GM12801 (cell line): ENCODE data around the gene PRPF39.

Experiments
- TF ChIP-seq, protein P1 (sequence below): IDR thresholded peaks from one replicate; pipeline ENCODE4 v1.5.1; 2011; ENCODE audit warnings: control low read depth; ENCODE audit not compliant: insufficient read length; ENCODE audit errors: extremely low read depth

Gene PRPF39

DNA sequence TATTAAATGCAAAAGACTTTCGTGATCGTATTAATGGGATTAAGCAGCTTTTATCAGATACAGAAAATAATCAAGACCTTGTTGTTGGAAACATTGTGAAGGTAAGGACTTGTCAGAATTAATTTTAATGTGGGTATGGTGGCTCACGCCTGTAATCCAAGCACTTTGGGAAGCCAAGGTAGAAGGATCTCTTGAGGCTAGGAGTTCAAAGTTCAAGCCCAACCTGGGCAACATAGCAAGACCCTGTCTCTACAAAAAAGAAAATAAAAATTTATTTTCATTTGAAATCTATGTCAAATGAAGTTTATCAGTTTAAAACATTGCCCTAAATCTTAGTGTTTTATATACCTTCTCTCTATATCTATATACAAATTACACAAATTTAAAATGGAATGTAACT lies 17.2 kb upstream of the PRPF39 start:
- TF ChIP-seq, protein P1, sequence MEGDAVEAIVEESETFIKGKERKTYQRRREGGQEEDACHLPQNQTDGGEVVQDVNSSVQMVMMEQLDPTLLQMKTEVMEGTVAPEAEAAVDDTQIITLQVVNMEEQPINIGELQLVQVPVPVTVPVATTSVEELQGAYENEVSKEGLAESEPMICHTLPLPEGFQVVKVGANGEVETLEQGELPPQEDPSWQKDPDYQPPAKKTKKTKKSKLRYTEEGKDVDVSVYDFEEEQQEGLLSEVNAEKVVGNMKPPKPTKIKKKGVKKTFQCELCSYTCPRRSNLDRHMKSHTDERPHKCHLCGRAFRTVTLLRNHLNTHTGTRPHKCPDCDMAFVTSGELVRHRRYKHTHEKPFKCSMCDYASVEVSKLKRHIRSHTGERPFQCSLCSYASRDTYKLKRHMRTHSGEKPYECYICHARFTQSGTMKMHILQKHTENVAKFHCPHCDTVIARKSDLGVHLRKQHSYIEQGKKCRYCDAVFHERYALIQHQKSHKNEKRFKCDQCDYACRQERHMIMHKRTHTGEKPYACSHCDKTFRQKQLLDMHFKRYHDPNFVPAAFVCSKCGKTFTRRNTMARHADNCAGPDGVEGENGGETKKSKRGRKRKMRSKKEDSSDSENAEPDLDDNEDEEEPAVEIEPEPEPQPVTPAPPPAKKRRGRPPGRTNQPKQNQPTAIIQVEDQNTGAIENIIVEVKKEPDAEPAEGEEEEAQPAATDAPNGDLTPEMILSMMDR: no peak

DNA sequence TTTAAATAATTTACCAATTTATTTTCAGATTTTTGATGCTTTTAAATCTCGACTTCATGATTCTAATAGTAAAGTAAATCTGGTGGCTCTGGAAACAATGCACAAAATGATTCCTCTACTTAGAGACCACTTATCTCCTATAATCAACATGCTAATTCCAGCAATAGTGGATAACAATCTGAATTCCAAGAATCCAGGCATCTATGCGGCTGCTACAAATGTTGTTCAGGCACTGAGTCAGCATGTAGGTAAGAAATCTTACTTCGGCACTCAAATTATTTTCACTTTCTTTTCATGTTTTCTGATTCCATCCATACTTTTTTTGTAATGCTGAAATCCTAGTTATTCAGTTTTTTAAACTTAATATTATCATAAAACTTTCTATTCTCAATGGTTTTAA lies 15.5 kb upstream of the PRPF39 start:
- TF ChIP-seq, protein P1: no peak

DNA sequence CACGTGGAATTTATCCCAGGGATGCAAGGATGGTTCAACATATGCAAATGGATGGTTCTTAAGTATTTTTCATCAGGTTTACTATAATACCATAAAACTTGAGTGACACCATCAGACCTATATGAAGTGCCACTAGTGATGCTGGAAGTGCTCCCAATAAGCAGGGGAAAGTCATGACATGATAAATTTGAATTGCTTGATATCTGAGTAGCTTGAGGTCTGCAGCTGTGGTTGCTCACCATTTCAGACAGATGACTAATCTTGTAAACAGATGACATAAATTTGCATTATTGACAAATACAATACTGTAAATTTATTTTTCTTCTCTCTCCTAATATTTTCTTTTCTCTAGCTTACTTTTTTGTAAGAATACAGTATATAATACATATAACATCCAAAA lies 13.7 kb upstream of the PRPF39 start:
- TF ChIP-seq, protein P1: no peak

DNA sequence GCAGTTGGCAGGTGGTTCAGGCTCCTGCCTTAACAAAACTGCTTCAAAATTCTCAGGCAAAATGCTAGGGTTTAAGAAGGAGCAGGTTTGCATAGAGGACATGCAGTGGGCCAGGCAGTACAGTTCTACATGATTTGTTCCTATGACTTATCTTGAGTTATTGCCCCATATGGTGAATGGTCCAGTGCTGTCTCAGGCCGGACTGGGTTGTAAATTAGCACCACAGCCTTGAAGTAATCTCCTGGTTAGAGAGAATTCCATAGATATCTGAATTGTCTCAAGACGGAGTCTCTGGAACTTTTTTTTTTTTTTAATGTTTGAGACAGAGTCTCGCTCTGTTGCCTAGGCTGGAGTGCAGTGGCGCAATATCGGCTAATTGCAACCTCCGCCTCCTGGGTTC lies 11.8 kb upstream of the PRPF39 start:
- TF ChIP-seq, protein P1: no peak

DNA sequence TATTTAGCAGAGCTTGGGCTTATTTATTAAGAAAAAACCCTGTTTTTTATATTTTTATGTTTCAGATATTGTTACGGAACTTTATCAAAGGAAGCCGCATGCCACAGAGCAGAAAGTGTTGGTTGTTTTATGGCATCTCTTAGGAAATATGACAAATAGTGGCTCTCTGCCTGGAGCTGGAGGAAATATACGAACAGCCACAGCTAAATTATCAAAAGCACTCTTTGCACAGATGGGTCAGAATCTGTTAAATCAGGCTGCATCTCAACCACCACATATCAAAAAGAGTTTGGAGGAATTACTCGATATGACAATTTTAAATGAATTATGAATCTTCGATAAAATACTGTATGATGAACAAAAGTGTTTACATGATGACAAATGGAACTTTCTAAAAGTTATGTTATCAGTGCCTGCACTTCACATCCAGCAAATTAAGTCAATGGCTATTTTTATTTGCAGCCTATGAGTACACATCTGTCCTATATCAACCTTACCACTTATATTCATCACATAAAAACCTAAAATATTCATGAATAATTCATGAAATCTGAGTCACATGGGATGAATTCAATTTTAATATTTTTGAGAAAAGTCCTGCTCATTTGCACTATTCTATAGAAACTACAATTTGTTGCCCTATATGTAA lies 10.6 kb upstream of the PRPF39 start:
- TF ChIP-seq, protein P1: no peak

DNA sequence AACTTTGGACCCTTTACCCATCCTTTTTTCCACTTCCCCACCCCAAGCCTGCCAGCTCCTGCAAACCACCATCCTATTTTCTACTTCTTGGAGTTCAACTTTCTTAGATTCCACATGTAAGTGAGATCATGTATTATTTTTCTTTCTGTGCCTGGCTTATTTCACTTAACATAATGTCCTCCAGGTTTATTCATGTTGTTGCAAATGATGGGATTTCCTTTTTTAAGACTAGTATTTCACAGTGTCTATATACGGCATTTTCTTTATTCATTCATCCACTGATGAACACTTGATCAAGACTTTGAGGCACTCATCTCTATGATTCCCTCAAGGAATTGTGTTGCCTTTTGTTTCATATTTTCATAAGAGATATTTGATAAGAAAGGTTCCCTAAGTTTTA lies 5.6 kb upstream of the PRPF39 start:
- TF ChIP-seq, protein P1: no peak

DNA sequence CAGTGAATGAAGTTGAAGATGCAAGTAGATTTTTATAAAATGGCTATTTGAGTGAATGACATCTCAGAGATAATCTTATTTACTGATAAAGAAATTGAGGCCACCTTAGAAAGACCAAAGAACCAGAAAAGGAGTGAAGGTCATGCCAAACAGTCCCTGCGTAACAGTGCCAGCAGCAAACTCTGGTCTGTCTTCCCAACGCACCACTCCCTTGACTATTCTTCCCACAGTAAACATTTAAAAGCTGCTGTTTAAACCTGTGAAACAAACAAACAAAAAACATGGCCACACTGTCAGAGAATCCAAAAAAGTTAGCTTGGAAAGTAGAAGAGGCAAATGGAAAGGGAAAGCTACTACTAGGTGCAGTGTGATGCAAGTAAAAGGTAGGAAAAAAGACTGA lies 1.5 kb upstream of the PRPF39 start:
- TF ChIP-seq, protein P1: no peak
